GM21423 (cell line): ENCODE measurements around the gene HOXD9.

Experiments used
- ATAC-seq: cut with Tn5 transposase; IDR thresholded peaks from one replicate; pipeline ENCODE4 v1.9.1; 2021; ENCODE audit warnings: mild to moderate bottlenecking, moderate library complexity; ENCODE audit not compliant: unreplicated experiment

Gene HOXD9

DNA sequence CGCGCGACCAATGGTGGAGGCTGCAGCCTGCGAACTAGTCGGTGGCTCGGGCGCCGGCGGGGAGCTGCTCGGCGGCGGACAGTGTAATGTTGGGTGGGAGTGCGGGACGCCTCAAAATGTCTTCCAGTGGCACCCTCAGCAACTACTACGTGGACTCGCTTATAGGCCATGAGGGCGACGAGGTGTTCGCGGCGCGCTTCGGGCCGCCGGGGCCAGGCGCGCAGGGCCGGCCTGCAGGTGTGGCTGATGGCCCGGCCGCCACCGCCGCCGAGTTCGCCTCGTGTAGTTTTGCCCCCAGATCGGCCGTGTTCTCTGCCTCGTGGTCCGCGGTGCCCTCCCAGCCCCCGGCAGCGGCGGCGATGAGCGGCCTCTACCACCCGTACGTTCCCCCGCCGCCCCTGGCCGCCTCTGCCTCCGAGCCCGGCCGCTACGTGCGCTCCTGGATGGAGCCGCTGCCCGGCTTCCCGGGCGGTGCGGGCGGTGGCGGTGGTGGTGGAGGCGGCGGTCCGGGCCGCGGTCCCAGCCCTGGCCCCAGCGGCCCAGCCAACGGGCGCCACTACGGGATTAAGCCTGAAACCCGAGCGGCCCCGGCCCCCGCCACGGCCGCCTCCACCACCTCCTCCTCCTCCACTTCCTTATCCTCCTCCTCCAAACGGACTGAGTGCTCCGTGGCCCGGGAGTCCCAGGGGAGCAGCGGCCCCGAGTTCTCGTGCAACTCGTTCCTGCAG, at the start of gene HOXD9:
HOXD9 (plus strand) TSS at position 37 of the 728 bp plus-strand sequence; CDS start at position 87, 50 bp downstream.
- ATAC-seq, result no peak

DNA sequence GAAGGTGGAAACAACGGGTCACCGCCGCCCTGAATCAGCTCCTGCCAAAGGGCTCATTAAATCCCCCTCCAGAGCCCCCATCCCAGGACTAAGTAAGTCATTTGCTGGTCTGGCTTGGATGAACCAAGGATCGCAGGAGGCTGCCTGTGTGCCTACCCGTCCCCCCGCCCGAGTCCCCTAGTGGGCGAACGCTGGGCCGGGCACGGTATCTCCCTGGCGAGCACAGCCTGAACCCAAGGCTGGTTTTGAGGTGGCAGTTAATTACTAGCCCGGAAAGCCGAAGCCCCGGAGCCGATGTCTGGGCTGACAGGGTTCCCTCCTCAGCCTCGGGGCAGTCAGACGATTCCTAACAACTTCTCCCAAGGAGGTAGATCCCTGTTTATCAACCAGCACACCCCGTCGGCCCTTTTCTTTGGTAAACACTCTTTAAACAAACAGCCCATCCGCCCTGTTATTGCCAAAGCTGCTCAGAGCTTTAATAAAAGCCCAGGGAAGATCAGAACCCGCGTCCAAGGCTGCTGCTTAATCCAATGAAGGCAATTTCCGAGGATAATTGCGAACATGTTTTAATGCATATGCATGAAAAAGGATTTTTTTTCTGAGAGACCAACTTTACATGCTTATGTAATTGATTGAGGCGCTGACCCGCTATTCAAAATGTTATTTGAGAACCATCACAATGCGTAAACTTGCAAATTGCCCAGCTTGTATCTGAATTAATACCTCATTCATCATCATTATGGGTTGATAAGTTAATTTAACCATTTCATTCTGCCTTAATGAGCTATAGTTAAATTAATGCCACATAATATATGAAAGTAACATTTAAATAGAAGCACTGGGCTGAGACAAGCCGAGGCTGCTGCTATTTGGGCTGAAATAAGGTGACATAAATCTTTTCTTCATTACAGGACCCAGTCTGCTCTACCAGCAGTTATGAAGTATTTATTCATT, 49.3 kb upstream of the HOXD9 start:
- no peak for ATAC-seq

DNA sequence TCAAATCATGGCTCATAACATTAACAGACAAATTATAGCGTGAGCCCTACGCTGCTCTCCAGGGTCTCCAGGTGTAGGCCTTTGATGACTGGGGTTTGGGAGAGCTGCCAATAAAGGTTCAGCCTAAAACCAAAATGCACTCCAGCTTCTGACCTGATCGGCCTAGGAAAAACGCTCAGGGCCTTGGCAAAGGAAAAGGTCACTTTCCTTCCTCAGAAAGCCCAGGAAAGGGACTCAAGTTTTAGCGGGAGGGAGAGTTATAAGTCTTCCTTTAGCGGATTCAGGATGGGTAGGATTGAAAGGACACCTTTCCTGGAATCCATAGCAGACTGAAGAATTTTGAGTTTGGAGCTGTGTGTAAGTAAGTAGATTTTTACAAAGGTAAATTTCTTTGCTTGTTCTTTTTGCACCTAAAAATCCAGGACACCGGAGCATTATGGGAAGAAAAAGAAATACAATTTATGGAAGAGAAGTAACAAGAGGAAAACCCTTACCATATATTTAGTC, 47.5 kb upstream of the HOXD9 start:
- ATAC-seq, result no peak

DNA sequence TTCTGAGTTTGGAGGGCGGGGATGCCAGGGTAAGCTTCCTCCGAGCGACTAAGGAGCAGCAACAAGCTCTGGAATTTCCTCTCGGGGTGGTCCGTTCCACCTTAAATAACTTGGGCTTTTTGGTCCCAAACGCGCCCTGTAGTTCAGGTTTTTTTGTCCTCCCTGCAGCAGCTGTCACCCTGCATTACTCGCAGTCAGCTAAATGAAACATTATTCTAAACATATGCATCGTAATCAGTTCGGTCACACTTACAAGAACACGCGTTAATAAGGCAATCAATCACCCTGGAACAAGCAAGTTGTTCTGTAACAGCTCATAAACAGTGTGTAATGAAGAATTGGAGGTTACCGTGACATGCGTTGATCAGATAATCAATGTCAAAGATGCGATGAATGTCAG, 47.0 kb upstream of the HOXD9 start:
- ATAC-seq, result no peak

DNA sequence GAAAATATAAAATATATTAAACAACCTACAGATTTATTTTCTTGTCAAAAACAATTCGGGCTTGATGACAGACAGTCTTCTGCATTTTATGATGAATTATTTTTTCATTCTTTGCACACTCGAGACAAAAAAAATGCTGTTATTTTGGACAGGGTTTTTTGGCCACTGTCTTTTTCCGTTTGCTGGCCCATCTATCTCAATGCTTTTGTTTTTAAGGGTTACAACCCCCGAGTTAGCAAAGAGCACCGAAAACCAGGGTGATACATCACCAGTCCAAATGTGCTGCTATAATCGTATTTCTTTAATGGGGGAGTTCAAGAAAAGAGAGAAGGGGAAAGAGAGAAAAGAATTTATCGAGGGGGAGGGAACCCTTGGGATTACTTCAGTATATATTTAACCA, 46.5 kb upstream of the HOXD9 start:
- ATAC-seq, result no peak

DNA sequence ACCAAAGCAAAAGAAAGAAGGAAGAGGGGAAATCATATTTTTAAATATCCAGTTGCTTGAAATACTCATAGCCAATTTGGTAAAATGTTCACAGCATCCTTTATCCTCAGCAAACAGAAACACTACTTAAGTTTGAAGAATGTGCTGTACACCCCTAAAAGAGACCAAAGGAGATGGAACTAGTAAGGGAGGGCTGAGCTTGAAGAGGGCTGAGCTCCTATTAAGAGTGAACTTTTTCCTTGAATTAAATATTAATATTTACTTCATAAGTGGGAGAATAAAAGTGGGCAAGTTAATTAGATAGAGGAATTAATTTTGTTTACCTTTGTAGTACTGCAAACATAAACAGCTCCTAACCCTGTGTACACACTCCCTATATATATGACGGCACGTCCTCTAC, 45.7 kb upstream of the HOXD9 start:
- no peak for ATAC-seq

DNA sequence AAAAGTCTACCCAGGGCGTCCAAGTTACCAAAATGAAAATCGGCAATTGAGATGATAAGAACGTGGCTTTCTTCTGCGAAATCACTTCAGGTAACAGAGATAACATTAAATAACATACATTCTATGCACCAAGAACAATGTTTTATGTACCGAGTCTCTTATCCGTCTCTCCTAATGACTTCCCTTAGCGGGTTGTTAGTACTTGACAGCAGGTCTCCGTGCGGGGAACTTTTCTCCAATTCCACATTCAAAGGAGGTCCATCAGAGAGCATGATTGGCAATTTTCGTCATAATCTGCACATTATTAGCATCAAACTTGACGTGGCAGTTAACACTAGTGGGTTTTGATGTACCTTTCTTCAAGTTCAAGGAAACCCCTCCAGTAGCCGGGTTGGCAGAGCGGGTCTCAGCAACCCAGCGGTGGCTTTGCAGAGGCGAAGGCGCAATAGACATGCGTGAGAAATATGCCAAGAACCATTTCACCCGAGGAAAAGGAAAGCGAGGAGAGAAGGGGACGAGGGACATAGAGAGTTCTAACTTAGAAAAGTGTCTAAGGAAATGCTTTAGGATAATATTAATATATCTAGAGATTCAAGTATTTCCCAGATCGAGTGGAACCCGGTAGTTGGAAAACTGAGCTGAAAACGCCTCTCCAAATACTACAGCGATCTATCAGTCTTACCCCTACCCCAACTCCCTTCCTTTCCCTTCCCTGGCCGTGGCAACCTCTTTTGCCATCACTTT, 43.8 kb upstream of the HOXD9 start:
- ATAC-seq, result no peak

DNA sequence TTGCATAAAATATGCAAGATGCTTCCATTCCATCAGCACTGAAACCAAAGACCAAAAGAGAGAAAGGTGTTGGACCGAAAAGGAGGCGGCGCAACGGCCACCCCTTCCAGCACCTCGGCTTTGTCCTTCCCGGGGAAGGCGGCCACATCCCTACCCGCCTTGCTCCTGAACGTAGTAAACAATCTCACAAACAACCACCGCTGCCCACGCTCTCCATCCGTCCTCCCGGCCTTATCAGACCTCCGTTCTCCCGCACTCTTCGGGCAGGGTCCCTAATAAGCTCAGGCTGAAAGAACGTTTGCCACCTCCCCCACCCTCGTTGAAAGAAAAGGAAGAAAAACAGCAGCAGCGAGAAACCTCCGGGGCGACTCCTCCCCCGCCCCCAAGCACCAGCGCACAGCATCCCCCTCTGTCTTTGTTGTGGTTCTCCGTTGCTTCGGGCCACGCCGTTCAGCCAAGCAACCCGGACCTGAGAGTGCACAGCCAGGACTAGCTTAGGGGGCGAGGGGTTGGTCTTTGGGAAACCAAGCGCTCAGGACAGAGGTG, 43.2 kb upstream of the HOXD9 start:
- no peak for ATAC-seq

DNA sequence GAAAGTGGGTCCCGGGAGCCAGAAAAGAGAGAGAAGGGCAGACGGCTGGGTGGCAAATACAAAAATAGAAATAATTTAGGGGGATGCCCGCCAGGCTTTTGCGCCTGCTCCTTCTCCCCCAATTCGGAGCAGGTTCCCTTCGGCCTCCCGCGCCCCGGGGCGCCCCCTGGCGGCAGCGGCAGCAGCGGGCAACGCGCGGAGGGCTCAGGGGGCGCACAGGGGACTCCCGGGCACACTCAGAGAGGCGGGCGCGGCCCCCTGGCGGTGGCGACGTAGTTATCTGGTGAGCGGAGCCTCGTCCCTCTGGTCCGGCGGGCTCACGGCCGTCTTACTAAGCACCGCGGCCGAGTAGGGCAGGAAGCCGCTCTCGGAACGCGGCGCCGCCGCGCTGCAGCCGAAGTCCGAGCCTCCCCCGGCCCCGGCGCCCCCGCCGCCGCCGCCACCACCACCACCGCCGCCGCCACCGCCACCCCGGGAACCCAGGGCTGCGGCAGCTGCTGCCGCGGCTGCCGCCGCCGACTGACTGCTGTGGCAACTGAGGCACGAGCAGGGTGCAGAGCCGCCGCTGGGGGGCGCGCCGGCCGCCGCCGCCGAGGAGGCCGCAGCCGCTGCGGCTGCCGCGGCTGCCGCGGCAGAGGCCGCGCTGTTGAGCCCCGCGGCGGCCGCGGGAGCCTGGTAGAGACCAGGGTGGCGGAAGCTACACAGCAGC, 42.5 kb upstream of the HOXD9 start:
- ATAC-seq, result no peak

DNA sequence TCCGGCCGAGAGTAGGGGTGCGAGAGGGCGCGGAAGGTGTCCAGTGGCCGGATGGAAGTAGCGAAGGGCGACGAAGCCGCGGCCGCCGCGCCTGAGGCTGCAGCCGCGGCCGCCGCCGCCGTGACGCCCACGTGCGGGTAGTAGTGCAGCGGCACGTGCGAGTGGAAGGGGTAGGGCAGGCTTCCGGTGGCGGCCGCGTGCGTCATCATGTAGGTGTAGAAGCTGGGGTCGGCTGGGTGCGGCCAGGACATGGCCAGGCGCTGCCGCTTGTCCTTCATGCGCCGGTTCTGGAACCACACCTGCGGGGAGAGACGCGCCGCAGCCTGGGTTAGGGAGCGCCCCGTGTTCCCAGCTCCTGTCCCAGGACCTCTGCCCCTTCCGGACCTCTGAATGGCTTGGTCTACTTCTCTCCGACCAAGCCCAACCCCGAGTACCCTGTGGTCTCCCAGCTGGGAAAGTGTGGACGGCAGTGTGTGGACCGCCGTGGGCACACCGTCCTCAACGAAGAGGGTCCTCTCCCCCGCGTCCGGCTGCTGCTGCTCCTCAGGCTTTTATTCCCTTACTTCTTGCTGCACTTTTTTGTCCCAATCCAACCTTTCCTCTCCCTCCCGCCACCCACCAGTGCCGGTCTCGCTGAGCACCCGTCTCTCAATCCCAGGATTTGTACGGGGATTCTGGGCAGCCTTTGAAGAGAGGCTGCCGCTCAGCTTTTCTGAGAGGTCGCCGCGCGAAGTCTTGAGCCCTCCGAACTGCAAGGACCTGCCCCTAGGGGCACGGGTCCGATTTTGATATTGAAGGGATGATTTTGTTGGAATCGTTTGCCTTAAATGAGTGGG, 41.8 kb upstream of the HOXD9 start:
- no peak for ATAC-seq

DNA sequence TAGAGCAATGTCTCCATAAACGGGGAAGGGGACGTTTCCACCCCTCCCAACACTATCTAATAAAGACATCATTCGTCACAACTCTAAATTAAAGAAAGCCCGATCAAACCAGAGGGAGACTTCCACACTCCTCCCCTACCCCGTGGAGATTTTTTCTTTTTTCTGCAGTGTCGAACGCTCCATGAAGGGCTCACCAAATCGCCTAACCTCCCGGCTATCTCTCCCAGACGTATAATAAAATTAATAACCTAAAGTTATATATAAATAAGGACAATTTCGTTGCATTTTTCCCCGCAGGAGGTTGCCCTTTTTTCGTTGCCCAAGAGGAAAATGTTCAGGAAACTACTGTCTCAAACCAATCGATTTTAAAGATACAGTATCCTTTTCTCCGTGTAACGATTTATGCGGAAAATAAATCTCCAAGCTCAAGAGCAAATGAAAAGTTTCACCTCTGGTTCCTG, 41.1 kb upstream of the HOXD9 start:
- ATAC-seq, result no peak

DNA sequence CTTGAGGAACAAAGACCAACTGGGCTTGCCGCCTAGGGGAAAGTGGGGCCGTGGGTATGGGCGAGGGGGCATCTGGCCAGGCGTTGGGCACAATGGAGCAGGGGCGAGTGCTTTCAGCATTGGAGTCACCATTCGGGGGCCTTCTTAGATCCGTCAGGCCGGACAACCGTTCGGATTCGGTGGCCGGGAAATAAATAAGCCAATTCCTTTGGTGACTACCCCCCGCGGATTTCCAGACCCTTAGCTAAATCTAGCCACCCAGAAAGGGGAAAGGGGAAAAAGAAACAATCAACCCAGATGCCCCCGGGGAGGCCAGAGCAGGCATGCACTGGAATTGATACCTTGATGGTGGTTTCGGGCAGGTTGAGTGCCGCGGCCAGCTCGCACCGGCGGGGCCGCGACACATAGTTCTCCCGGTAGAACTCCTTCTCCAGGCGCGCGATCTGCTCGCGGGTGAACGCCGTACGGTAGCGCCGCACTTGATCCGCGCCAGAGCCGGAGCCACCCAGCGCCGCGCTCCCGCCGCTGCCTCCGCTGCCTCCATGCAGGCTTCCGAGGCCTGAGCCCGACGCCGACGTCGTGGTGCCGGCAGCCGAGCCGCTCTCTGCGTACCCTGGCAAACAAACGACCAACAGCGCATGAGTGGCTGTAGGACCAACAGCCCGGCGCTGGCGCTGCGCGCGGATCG, 40.5 kb upstream of the HOXD9 start:
- ATAC-seq, result no peak

DNA sequence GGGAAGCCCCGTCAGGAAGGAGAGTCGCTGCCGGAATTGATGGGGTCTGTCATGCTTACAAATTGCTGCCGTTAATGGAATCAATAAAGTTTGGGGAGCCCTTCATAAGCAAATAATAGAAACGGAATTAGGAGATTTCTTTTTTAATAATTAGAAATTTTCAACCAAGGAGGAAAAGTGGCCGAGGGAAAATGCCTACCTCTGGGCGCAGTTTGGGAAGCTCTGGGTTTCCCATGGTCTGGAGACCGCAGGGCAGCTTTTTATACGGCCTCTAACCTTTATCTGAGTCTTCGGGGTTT, 40.0 kb upstream of the HOXD9 start:
- no peak for ATAC-seq

DNA sequence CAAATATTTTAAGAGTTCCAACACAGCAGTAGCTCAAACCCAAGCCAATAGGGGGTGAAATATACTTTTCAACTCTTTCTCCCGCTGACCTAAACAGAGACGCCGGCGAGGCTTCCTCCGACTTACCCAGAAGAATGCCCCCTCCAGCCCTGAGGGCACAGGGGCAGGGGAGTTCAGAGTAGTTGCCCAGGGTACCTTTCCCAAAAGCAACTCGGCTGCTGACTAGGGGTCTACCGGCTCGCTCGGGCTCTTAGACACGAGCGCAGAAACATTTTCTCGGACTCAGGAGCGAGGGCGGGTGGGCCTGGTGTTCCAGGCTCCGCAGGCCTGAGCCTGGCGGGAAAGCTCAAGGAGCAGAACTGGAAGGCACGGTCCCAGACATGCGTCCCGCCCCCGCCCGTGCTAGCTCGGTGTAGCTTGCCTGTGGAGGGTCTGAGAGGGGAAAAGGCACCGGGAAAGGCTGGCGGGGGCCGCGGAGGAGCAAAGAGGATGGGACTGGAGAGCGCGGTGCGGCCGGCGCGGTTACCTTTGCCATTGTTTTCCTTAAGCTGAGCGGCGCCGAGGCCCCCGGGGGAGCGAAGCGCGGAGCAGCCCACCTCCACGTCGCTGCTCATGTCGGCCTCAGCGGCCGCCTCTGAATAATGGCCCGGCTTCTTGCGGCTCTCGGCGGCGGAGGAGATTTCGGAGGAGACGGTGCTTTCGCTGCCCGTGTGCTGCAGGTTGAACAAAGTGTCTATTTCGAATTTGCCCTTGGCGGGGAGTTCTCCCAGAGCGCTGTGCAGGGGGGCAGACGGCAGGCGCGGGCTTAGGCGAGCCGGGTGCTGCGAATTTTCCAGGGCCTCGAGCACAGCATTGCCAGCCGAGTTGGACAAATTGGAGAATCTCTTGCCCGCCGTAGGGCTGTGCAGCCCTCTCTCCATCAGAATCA, 39.4 kb upstream of the HOXD9 start:
- ATAC-seq, result no peak

DNA sequence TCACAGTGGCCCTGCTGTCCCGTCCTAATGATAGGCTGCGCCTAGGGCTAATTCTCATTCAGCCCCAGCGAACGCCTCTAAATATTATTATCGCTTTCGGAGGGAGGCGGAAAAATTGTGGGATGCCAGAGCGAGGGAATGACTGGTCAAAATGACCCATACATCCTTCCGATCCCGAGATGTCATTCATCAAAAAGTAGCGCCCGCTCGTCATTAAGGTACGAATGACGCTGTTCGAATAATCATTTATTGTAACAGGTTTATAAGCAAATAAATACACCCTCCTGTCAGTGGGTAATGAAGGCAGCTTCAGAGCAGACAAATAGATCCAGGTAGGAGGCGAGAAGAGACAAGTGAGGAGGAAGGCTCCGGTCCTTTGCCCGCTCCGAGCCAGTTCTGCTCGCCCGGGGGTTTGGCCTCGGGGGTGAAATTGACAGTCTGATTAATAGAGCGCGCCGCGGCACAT, 38.7 kb upstream of the HOXD9 start, which contains the start of gene EVX2:
EVX2 (minus strand) TSS at position 167 of the 466 bp plus-strand sequence. CDS start 186 bp downstream, outside the sequence.
- no peak for ATAC-seq

DNA sequence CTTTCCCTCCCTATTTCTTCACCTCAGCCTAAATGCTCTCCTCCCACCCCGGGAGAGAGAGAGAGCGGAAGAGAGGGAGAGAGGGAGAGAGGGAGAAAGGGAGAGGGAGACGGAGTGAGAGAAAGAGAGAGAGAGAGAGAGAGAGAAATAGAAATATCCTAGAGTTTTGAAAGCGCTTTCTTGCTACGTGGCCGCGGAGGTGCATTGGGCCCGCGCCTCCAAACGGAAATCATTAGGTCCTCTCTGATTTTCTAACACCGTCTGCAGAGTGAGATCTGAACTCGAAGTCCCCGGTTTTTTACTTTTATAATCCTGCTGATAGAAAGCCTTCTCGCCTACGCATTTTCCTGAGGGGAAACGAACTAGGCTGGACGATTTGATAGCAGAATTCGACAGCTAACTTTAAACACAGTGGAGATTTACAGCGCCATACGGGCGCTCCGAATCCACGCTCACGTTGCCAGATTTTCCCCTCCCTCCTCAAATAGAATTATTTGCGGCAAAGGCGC, 37.9 kb upstream of the HOXD9 start:
- ATAC-seq, result no peak

DNA sequence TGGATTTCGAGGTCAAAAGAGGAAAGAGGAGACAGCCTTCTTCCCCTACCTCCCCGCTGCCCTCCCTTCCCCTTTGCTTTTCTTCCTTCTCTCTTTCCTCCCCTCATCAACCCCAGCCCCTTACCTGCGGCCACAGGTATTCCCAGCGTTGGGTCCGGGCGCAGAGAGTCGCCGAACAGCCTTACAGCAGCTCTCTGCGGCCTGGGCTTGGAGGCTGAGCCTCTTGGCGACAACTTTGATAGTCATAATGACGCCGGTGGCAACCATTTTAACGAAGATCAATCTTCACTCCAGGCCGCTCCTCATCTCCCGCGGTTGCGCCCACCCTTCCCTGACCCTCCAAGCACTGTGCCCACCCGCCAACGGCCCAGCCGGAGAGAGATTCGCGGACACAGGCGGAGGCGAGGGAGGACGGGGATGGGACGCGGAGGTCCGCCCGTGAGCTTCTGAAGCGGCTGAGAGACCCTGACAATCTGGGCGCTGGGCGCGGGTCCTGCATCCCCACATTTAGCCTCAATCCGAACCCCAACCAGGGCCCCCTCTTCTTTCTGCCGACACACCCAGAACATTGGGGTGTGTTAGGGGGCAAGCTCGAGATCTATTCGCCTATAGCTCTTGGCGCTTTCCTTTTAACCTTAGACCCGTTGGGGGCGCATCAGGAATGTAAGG, 37.3 kb upstream of the HOXD9 start:
- ATAC-seq, result no peak
